ENCODE data around the gene BOD1L2.
A peak's percentile ranks its signal among the peaks of the same experiment; 100 is the strongest.

Gene BOD1L2

DNA sequence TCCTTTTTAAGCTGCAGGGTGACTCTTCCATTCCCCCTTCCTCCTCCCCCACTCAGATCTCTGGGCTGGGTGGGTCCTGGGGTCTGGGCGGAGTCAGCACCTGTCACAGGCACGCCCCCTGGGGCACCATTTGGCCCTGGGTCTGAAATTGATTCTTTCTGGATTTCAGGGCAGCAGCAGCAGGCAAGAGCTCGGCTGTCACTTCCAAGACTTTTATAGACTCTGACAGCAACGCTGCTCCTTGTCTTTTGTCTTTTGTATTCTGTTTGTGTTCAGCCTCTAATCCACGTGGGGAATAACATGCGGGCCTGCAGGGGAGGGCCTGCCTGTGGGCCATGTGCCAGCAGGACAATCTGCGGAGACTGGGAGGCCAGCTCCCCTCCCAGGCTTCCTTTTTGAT, 3.9 kb downstream of the BOD1L2 start:
- DNase-seq: peak; percentile 20

DNA sequence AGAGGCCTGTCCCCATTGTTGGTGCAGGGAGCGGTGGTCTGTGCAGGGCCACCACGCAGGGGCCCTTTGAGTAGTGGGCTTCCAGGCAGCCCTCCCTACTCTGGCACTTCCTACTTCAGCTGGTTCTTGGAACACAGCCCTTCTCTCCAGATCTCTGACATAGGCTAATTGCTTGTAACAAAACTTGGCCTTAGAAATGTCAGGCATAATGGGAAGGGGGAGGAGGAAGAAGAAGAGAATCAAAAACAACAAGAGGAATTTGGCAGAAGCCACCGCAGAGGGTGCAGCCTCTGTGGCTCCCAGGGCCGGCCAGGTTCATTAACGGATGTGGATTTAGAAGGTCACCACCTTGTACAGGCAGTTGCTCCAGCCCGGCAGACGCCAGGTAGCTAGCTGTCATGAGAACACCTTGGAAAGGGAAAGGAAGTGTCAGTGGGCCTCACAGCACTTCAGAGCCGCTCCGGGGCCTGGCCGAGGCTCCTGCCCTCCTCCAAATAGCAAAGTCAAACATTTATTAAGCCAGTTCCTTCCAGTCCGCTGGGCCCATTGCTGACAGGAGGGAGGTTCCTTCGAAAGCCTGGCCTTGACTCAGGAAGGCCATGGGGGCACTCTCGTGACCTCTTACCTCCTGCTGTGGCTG, 7.4 kb downstream of the BOD1L2 start:
- DNase-seq: no peak

DNA sequence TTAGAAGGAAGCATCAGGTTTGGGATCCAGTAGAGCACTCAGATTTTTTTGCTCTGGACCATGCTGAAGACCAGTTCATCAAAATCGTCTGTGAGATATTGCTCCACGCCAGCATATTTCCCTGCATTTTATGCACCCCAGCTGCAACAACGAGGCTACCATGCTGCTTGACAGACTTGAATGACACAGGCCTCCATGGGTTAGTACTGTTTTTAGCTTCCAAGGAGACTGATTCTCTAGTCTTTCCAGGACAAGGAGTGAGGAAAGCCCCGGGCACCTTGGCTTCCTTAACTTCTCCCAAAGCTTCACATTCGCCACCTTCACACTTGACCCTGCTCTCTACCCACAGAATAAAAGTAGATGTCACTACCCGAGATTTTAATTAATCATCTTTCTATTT, 17.5 kb downstream of the BOD1L2 start:
- no peak for DNase-seq

DNA sequence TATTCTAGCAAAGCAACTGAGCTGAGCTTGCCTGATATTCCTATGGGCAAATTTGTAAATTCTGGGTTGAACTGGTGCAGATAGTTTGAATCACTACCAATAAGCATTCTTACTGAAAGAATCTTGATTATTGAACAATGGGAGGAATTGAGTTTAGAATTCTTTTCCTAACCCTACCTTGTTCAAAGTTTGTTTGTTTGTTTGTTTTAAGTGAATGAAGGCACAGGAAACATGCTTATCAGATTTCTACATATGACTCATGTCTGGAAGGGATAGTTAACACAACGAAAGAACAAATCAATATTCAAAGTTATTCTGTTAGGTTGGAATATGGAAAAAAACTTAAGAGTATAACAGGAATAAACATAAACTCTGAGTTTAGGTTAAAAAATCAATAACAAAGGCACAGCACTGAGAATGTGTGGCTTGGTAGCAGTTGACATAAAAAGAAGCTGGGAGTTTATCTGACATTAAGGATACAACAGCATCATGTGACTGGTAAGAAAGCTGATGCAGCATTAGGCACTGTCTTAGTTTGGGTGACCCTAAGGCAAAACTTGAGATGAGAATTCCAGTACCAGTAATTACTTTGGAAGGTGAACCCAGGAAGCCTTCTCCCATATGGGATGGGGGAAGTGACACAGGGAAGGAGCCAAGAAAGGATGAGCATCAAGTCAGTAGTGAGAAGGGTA, 20.9 kb downstream of the BOD1L2 start:
- no peak for DNase-seq

DNA sequence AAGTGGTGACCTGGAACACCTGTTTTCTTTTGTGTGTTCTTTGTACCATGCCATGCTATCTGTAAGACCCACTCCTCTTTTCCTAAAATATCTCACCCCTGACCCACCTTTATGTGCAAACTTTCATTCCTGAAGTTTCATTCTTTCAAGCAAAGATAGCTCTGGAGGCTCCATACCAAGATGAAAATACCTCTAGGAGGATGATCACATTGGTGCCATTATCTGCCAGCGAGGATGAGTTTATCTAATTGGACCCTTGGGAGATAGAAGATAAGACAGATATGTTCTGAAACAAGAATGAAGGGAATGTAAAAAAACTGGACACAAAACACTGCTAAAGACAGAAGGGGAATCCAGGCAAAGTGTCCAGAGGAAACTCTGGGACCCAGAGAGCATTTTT, 24.1 kb downstream of the BOD1L2 start:
- DNase-seq: no peak

DNA sequence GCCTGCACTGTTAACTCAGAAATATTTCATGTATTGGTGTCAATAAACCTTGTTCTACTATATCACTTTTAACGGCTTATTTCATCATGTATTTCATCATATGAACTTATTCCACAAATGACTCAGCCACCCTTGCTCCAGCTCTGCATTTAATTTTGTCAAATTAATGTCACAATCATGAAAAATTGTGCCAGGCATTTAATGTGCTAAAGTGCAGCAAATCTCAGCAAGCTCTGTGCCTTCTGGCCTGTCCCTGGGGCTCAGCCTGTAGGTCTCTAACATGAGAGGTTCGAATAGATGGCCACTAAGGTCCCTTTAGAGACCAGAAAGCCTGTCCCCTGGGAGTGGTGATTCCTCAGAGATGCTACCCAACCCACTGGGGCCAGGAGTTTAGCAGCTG, 28.6 kb downstream of the BOD1L2 start:
- no peak for DNase-seq

DNA sequence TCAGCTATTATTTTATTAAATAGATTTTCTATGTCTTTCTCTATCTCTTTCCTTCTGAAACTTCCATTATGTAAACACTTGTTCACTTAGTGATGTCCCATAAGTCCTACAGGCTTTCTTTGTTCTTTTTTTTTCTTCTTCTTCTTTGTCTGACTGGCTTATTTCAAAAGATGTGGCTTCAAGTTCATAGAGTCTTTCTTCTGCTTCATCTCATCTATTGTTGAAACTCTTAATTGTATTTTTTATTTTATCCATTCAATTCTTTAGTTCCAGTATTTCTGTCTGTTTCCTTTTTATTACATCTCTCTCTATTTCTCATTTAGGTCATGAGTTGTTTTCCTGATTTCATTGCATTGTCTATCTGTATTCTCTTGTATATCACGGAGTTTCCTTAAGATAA, 38.5 kb downstream of the BOD1L2 start:
- no peak for DNase-seq

DNA sequence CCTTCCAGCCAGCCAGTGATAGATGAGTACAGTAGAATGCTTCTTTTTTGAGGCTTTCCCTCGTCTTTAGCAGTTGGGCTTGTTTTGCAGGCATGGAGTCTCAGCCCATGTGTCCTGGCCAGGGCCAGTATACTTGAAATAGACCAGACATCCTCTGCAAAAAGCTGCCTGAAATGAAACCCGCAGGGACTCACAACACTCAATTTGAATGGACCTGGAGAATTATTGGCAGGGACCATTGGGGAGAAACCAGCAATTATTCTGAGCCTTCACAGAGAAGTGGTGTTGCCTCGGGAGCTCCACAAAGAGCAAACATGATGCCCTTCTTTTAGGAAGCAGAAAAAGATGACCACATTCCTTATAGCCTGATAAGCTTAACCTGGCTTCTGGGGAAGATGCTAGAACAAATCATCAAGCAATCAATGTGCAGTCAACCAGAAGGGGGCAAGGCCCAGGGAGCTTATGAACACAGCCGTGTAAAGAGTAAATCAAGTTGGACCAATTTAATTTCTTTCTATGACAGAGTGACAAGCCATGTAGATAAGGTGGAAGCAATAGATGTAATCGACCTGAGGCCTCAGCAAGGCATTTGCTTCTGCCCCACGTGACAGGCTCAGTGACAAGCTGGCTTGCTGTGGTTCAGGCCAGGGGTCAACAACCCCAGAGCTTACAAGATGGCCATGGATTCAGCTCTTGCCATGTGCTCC, 42.1 kb downstream of the BOD1L2 start:
- DNase-seq: no peak

DNA sequence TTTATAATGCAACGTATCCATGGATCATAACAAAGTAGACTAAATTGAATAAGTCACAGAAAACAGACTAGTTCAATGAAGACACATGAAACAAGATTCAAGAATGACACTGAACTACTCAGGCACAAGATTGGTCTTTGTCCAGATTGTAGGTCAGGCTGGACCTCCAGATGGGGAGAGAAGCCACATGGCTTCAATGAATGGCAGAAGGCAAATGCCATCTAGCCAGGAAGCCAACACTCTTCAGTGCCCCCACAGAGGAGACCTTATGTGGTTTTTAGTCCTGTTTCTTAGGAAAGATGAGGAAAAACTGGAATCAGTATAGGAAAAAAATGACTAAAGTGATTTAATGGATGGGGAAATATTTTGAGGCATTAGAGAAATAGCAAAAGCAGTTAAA, 43.1 kb downstream of the BOD1L2 start:
- no peak for DNase-seq

DNA sequence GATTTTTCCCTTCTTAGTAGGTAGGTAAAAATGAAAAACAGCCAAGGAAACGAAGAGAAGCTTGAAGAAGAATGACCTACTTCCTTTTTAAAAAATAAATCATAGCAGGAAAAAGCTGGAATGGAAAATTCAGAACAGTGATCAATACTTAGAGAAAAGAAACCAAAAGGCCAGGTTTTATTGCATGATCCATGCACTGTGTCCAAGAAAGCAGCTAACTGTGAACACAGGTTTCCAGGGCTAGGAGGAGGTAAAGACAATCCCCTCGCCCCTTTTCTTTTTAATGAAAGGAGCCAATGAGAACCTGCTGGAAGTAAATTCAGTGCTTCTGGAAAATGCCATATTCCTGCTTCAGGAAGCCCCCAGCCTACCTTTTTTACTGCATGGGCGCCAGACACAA, 47.2 kb downstream of the BOD1L2 start:
- DNase-seq: no peak

DNA sequence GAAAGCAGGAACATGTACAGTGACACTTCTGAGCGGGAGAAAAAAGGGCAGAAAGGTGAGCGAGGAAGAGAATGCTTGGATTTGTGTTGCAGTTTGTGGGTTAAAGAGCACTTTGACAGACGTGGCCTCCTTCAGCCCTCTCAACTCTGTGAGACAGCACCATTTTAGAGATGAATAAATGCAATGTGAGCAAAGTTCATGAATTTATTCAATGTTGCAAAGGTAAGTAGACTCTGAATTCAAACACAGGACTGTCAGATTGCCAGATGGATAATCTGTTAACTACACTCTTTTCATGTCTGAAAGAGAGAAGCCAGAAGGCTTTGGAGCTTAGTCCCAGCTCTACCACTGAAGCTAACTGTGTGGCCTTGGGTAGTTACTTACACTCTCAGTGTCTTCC, 47.7 kb downstream of the BOD1L2 start:
- DNase-seq: no peak

DNA sequence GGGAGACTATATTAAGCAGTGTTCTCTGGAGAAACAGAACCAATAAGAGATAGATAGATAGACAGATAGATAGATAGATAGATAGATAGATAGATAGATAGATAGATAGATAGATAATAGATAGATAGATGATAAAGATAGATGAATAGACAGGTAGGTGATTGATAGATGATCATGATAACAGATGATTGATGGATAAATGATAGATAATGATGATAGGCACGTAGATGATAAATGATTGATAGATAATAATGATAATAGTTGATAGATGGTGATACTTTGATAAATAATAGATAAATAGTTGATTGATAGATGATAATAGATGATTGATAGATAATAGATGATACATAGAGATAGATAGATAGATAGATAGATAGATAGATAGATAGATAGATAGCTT, 48.5 kb downstream of the BOD1L2 start:
- no peak for DNase-seq

DNA sequence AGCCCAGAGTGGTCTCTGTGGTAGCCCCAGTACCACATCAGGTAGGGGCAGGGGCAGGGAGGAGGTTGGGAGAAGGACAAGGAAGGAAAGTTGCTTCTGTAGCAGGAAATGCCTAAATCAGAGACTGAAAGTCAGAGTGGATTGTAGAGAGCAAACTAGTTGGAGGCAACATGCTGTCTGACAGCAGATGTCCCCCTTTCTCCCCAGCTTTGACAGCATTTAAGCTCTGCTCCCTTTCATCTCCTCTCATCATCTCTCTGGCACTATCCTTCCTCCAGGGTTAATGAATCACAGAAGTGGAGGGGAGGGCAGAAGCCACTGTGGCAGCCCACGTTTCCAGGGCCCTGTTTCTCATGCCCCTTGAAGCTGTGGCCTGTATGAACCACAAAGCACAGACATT, 50.4 kb downstream of the BOD1L2 start:
- DNase-seq: no peak

DNA sequence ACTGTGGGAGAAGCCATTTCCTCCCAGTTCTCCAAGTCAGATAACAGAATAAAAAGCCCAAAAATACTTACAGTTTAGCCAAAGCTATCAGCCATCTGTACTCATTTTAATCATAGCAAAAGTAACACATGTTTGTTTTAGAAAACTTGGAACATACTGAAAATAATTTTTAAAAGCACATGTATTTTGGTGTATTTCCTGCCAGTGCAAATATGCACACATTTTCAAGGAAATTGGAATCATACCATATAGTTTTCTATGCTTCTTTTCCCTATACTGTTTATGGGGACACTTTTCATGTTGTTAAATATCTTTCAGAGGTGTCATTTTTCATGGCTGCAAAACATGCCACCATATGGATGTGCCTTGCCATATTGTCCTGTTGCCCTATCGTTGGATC, 51.2 kb downstream of the BOD1L2 start:
- DNase-seq: no peak

Data from DMS153 (cell line).